IMR-90 (cell line): ENCODE results near the gene HSPA12A. TPM values are rescaled to one million over a fixed set of nuclear protein-coding genes. Genes with fewer than 3 reads are reported as not detected.

ENCODE experiments used
- ATAC-seq: fragments of 200-7000 bp; cut with Tn5 transposase; 2 replicates; pipeline ENCODE4 v1.9.1; 2020; ENCODE audit warnings: low read depth, mild to moderate bottlenecking, moderate library complexity
- BruUV-seq: library from RNA; stranded (reverse); fragments of 400-500 nt; replicated peaks from 2 replicates; lab custom pipeline; 2021; lab: Mats Ljungman, UMichigan
- CTCF ChIA-PET: fragments of 300-600 bp; formaldehyde crosslinking; extraction: SDS; loops from one replicate; lab custom pipeline; 2021; ENCODE audit warnings: antibody characterized with exemption; lab: Yijun Ruan, JAX
- POLR2A ChIA-PET: fragments of 300-600 bp; sonication (Branson Sonifier 250); formaldehyde crosslinking; loops from one replicate; lab custom pipeline; 2022; ENCODE audit warnings: antibody characterized with exemption; ENCODE audit not compliant: unreplicated experiment; lab: Charles Lee
- DNase-seq: peaks from one replicate; pipeline ENCODE4 v3.0.0; 2013
- H2AFZ ChIP-seq: replicated peaks from 2 replicates; pipeline ENCODE3; 2013; ENCODE audit warnings: low read length, mild to moderate bottlenecking; ENCODE audit not compliant: poor library complexity
- H2AK5ac ChIP-seq: 2 replicates; pipeline ENCODE4 v1.6.1; 2013; ENCODE audit warnings: low read depth, low read length, inconsistent platforms
- H2AK9ac ChIP-seq: replicated peaks from 2 replicates; pipeline ENCODE3; 2013; ENCODE audit warnings: mild to moderate bottlenecking, low read depth, low read length, moderate library complexity; ENCODE audit not compliant: poor library complexity
- H2BK120ac ChIP-seq: 2 replicates; pipeline ENCODE4 v1.6.1; 2013; ENCODE audit warnings: low read depth, low read length, inconsistent platforms
- H2BK15ac ChIP-seq: 3 replicates; pipeline ENCODE4 v1.6.1; 2013; ENCODE audit warnings: low read depth, low read length, inconsistent platforms
- H2BK20ac ChIP-seq: 2 replicates; pipeline ENCODE4 v1.6.1; 2013; ENCODE audit warnings: low read depth, mild to moderate bottlenecking, inconsistent platforms, low read length, moderate library complexity
- H2BK5ac ChIP-seq: 2 replicates; pipeline ENCODE4 v1.6.1; 2013; ENCODE audit warnings: mild to moderate bottlenecking, low read depth, low read length, inconsistent platforms; ENCODE audit not compliant: poor library complexity, severe bottlenecking
- H3K14ac ChIP-seq: replicated peaks from 2 replicates; pipeline ENCODE4 v1.6.1; 2013; ENCODE audit warnings: low read depth, low read length, inconsistent platforms
- H3K18ac ChIP-seq: 2 replicates; pipeline ENCODE4 v1.6.1; 2013; ENCODE audit warnings: low read depth, low read length, control low read depth
- H3K23ac ChIP-seq: 2 replicates; pipeline ENCODE4 v1.6.1; 2013; ENCODE audit warnings: low read depth, low read length, inconsistent platforms
- H3K27ac ChIP-seq: 2 replicates; pipeline ENCODE4 v1.5.1; 2013; ENCODE audit warnings: mild to moderate bottlenecking, control low read depth, low read length; ENCODE audit not compliant: insufficient read depth
- H3K27me3 ChIP-seq: 2 replicates; pipeline ENCODE4 v1.6.1; 2013; ENCODE audit warnings: low read length; ENCODE audit not compliant: control insufficient read depth, insufficient read depth
- H3K36me3 ChIP-seq: 2 replicates; pipeline ENCODE4 v1.6.1; 2013; ENCODE audit warnings: low read length, mixed read lengths; ENCODE audit not compliant: control insufficient read depth, insufficient read depth
- H3K4ac ChIP-seq: 2 replicates; pipeline ENCODE4 v1.6.1; 2013; ENCODE audit warnings: low read depth, low read length, inconsistent platforms
- H3K4me1 ChIP-seq: 2 replicates; pipeline ENCODE4 v1.6.1; 2013; ENCODE audit warnings: low read length, mixed read lengths; ENCODE audit not compliant: control insufficient read depth, insufficient read depth
- H3K4me2 ChIP-seq: 2 replicates; pipeline ENCODE4 v1.6.1; 2013; ENCODE audit warnings: low read depth, mild to moderate bottlenecking, control low read depth, low read length, moderate library complexity
- H3K4me3 ChIP-seq: 2 replicates; pipeline ENCODE4 v1.5.1; 2013; ENCODE audit warnings: low read depth, mild to moderate bottlenecking, control low read depth, low read length, moderate library complexity; ENCODE audit not compliant: insufficient read depth
- H3K56ac ChIP-seq: 2 replicates; pipeline ENCODE4 v1.6.1; 2013; ENCODE audit warnings: low read length, inconsistent platforms; ENCODE audit not compliant: insufficient read depth; ENCODE audit errors: extremely low read depth
- H3K79me1 ChIP-seq, 2 experiments: 2 replicates each; pipeline ENCODE4 v1.6.1; 2013; ENCODE audit warnings: low read length in 2 of 2, inconsistent platforms in 1 of 2, low read depth in 1 of 2
- H3K9ac ChIP-seq: 2 replicates; pipeline ENCODE4 v1.6.1; 2013; ENCODE audit warnings: low read depth, low read length, control low read depth
- H3K9me1 ChIP-seq: 2 replicates; pipeline ENCODE4 v1.6.1; 2013; ENCODE audit warnings: low read length, inconsistent platforms; ENCODE audit not compliant: insufficient read depth
- H3K9me3 ChIP-seq: 2 replicates; pipeline ENCODE4 v1.6.1; 2013; ENCODE audit warnings: low read length; ENCODE audit not compliant: control insufficient read depth, insufficient read depth
- H4K20me1 ChIP-seq: 2 replicates; pipeline ENCODE4 v1.6.1; 2013; ENCODE audit warnings: low read length, inconsistent platforms; ENCODE audit not compliant: insufficient read depth
- H4K5ac ChIP-seq: 2 replicates; pipeline ENCODE4 v1.6.1; 2013; ENCODE audit warnings: mild to moderate bottlenecking, low read depth, low read length, control low read depth
- H4K8ac ChIP-seq, 2 experiments: 2 replicates each; pipeline ENCODE4 v1.6.1; 2013; ENCODE audit warnings: low read depth in 2 of 2, low read length in 2 of 2, control low read depth in 1 of 2, inconsistent platforms in 1 of 2
- H4K91ac ChIP-seq: 2 replicates; pipeline ENCODE4 v1.6.1; 2013; ENCODE audit warnings: low read depth, low read length, inconsistent platforms; ENCODE audit not compliant: insufficient read depth
- CEBPB ChIP-seq: IDR thresholded peaks from 2 replicates; pipeline ENCODE4 v1.6.1; 2012; ENCODE audit warnings: low read depth, low read length, improper control_type of control experiment
- FOS ChIP-seq: fragments of 150-350 bp; IDR thresholded peaks from 2 replicates; pipeline ENCODE4 v1.6.1; 2016; ENCODE audit warnings: low read depth, low read length
- WGBS, 2 experiments: methylation state at CpG; one replicate each; pipeline versions ENCODE4 v1.1.5 to v1.1.7; 2013; ENCODE audit warnings: missing lambda C conversion rate in 2 of 2; ENCODE audit not compliant: insufficient read length in 1 of 2; ENCODE audit errors: extremely low coverage in 2 of 2; 5-methylcytosine and 5-hydroxymethylcytosine counted together
- dilution Hi-C: fragments of 300-500 bp; cut with HindIII; formaldehyde crosslinking; loops from one replicate; pipeline ENCODE4 v1.14.3; 2018; ENCODE audit warnings: low sequenced_read_pairs; ENCODE audit not compliant: unreplicated experiment
- in situ Hi-C: fragments of 300-500 bp; cut with MboI; formaldehyde crosslinking; loops from 3 replicates; pipeline ENCODE4 v1.14.3; 2019; ENCODE audit warnings: low sequenced_read_pairs, inconsistent platforms, mixed read lengths
- intact Hi-C: fragments of 100-400 bp; cut with micrococcal nuclease; formaldehyde crosslinking; loops from 2 replicates; pipeline ENCODE4 v1.10.0; 2022
- polyA plus RNA-seq, 3 experiments: library from polyadenylated mRNA; depleted of rRNA; stranded (reverse); fragments of >200 nt; gene quantifications; 2 replicates each; pipeline ENCODE4 v1.2.3, GENCODE V29; 2012; ENCODE audit warnings: low replicate concordance in 1 of 3
- total RNA-seq: library from RNA; depleted of rRNA; stranded (reverse); fragments of >200 nt; gene quantifications from 2 replicates; pipeline ENCODE4 v1.2.3, GENCODE V29; 2012

HSPA12A gene
- total and polyA plus RNA-seq, 2 of the 4 experiments (the other 2 are of a cell fraction), result 16.1 to 16.7 TPM

DNA sequence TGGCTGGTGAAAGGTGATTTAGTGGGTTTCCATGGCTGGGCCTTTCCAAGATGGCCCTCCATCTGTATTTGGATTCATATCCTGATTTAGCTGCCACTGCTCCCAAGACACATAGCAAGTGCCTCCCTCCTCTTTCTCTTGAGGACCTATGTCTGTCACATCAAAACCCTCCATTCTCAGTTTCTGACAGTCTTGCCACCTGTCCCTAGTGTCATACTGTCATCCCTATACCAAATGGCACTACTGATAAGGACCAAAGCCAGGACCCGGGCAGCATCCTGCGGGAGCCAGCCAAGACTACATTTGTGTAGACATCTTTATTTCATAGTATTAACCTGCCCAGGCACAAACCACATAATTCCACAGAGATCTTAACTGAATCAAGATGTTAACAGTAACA is 86.8 kb downstream of the HSPA12A start:
- DNase-seq (no peak), ATAC-seq (no peak)
- Histone ChIP-seq H3K27ac (no peak overlapping the region), H4K20me1 (no peaks in the 10 kb centered on the region), H4K91ac (no peak overlapping the region), H2BK120ac (no peak overlapping the region), H2AK5ac (no peak overlapping the region), H4K5ac (no peak overlapping the region), H3K18ac (no peak overlapping the region), H3K9ac (no peak overlapping the region), H3K4ac (no peak overlapping the region), H2BK5ac (no peak overlapping the region), H3K4me2 (no peak overlapping the region), H2BK15ac (no peak overlapping the region), H4K8ac (no peak overlapping the region), H3K27me3 (peaks cover 2% of the 10 kb centered on the region; the same call in 1 of the 2 replicates), H3K4me1 (no peaks in the 10 kb centered on the region), H2BK20ac (no peak overlapping the region), H2AFZ (no peak overlapping the region), H3K4me3 (no peak overlapping the region), H3K79me1 (no peaks in the 10 kb centered on the region), H3K56ac (no peak overlapping the region), H3K9me3 (no peaks in the 10 kb centered on the region), H3K36me3 (no peaks in the 10 kb centered on the region), H3K14ac (no peak overlapping the region), H2AK9ac (no peak overlapping the region), H3K9me1 (no peaks in the 10 kb centered on the region), H3K23ac (no peak overlapping the region)
- 92% methylated on average over 2 of the region's 2 CpGs; no CpG with 5 or more reads in 1 of the 2 experiments for WGBS, 2 experiments
- intact Hi-C loops (no loop called here), dilution Hi-C loops (no loop called here), in situ Hi-C loops (no loop called here)
- no TSS peak for BruUV-seq
- TF ChIP-seq FOS (no peak), CEBPB (no peak)
- ChIA-PET POLR2A (no interaction called here), CTCF (interaction anchor here (0.5 kb wide), 1 partner anchor 9 kb away, joined by 3 read pairs; no protein-coding TSS in a partner anchor)
